HG03442 (cell line): ENCODE measurements around the gene OSBPL2.

Source experiments
- ATAC-seq: cut with Tn5 transposase; IDR thresholded peaks from one replicate; pipeline ENCODE4 v1.9.1; 2021; ENCODE audit warnings: mild to moderate bottlenecking, moderate library complexity; ENCODE audit not compliant: unreplicated experiment

OSBPL2 gene

DNA sequence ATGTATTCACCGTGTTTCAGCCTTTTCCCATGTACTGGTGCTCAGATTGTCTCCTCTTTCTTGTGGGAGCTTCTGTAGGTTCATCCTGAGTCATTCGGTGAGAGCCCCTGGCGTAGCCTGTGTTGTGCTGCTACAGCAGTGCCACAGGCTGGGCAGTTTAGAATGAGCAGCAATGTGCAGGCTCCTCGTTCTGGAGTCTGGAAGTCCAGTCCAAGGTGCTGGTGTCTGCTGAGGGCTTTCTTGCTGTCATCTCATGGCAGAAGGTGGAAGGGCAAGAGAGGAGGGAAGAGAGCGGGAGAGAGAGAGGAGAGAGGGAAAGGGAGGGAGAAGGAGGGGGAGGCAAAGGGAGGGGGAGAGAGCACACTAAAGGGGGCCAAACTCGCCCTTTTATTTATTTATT is 15.1 kb downstream of the OSBPL2 start:
- no peak for ATAC-seq

DNA sequence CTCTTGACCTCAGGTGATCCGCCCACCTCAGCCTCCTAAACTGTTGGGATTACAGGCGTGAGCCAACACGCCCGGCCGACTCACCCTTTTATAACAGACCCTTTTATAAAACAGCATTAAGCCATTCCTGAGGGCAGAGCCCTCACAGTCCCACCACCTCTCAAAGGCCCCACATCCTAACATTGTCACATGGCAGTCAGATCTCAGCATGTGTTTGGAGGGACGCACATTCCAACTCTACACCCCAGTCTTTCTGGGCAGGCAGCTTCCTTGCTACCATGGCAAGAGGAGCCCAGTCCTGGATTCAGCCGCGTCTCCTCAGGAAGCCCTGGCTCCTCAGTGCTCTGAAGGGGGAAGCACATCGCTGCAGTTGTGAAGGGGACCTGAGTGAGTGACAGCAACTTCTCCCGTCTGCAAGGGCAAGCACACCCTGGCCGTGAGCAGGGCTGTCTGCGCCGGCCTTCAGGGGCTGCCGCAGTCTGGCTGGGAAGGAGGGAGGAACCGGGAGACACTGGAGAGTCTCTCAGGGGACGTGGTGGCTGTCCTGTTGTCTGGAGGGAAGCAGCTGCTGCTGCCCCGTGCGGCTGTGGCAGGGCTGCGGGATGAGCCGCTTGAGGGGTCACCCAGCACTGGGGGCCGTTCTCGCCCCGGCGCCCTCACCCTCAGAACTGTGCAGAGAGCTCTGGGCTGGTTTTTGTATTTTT is 15.9 kb downstream of the OSBPL2 start:
- ATAC-seq = no peak

DNA sequence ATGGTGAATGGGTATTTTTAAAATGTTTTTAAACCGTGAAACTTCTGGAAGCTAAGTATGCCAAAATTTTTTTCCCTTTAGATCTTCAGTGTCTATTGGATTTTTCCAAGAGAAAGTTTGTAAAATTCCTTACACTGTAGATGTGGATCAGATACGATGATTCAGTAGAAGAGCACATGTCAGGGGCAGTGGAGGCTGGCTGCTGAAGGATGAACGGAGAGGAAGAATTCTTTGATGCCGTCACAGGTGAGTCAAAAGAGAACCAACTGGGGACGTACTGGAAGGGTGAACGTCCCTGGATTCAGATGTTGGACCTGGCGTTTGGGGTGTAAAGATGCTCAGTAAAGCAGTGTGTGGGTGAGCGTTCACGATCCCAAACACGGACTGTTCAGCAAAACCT is 17.7 kb downstream of the OSBPL2 start:
- ATAC-seq = no peak

DNA sequence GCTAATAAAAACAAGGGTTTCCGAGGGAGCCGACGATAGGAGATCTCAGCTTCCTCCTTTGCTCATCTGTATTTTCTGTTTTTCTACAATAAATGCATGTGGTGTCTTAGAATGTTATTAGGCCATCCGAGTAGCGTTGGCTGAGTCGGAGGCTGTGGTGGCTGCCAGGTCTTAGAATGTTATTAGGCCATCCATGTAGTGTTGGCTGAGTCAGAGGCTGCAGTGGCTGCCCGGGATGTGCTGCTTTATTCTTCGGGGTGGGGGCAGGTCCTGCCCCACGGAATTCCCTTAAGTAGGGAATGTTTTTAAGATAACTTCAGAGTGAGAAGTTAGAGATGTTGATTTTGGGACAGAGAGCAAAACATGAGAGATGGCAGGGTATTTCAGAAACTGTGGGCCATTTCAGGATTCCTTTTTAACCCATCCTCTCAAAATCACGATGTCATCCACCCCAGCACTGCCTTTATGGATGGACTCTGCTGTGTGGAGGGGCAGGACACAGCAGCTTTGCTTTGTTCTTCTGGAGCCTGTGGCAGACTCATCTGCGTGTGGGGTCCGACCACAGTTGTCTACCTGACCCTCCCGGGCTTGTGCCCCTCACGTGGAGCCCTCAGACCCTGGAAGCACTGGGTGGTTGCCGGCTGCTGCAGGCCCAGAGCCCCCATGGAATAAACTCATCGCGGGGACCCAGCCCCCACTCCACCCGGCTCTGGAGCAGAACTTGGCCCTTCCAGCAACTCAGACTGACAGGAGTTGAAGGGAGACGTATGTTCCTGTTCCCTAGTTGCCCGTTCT is 20.4 kb downstream of the OSBPL2 start:
- no peak for ATAC-seq

DNA sequence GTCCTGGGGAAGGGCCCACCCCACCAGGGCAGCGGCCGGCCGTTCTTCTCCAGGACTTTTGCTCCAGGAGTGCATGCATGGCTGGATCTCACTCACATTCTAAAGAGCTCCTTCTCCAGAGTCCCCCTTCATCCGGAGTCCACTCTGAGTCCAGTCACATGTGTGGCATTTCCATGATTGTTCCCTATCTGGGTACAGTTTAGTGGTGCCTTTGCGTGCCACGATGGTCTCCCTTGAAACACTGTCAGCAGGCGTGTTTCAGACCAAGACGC is 20.9 kb downstream of the OSBPL2 start:
- ATAC-seq = no peak

DNA sequence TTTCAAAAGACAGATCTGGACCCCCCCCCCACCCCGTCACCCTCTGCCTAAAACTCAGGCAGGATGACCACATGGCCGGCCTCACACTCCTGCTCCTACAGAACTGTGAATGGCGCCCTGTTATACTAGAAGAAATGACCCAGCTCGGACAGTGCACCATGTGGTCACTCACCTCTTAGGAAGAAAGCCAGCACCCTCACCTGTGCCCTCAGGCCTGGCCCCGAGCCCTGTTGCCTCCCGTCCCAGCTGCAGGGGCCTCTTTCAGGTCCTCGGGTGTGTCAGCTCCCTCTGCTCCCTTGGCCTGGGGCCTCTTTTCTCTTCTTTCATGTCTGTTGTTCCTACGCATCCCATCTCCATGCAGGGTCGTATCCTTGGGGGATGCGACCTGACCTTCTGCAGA is 23.7 kb downstream of the OSBPL2 start:
- no peak for ATAC-seq

DNA sequence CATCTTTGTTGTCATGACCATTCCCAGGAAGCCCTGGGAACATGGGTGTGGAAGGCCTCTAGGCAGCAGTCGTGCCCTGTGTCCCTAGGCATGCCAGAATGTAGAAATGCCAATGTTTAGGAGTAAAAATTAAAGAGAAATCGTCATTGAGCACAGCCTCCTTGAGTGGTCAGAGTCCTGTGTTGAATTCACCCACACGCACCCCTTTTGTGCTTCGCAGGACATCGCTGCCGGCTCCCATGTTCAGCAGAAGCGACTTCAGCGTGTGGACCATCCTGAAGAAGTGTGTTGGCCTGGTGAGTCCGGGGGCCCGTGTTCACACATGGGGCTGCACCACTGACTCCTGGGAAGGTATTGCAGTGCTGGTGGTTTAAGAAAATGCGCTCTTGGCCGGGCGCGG is 25.1 kb downstream of the OSBPL2 start:
- ATAC-seq = no peak

DNA sequence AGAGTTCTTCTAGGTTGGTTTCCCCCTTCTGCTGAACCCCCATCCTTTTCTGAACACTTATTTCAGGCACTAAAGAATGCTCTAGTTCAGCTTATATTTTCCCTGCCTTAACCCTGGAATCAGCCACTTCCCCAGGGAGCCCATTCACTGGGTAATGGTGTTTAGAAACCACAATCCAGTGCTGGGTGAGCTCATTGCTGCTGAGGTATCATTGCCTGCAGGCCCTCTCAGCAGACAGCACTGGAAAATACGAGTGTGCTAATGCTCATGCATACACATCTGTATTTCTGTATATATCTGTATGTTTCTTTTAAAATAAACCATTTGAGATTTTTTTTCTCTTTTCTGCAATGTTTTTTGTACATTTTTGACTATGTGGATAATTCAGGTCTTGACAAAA is 27.0 kb downstream of the OSBPL2 start:
- no peak for ATAC-seq

DNA sequence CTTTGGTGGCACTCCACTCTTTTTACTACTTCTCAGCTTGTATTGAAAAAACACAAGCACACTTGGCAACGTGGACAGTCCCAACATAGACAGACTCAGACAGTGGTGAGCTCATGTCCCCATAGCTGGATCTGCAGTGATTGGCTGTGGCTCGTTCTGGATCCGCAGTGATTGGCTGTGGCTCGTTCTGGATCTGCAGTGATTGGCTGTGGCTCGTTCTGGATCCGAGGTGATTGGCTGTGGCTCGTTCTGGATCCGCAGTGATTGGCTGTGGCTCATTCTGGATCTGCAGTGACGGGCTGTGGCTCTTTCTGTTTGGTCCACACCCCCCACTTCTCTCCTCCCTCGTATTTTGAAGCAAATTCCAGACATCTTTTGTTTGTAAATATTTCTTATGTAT is 28.0 kb downstream of the OSBPL2 start:
- no peak for ATAC-seq

DNA sequence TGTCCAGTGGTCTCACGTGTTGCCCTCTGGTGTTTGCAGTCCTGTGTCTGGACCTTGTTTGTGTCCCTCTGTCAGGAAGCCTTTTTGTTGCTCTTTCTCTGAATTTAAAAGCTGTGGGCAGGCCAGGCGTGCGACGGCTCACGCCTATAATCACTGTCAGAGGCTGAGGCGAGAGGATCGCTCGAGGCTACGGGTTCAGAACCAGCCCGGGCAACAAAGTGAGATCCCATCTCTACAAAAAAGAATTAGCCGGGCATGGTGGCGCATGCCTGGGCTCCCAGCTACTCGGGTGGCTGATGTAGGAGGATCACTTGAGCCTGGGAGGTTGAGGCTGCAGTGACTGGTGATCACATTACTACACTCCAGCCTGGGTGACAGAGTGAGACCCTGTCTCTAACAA is 28.5 kb downstream of the OSBPL2 start:
- no peak for ATAC-seq

DNA sequence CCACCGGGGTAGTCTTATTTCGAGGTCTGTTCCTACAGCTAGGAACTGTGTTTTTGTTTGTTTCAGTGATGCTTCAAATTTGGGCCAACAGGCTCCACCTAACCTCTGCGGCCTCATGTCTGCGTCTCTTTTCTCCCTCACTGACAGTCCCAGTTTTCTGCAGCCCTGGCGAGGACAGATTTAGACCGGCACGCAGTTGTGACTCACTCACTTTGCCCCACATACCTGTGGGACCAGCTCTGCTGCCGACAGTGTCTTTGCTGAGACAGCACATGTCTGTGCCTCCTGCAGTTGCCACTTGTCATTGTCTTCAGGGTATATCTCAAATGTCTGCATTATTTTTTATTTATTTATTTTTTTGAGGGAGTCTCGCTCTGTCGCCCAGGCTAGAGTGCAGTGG is 29.2 kb downstream of the OSBPL2 start:
- ATAC-seq = no peak

DNA sequence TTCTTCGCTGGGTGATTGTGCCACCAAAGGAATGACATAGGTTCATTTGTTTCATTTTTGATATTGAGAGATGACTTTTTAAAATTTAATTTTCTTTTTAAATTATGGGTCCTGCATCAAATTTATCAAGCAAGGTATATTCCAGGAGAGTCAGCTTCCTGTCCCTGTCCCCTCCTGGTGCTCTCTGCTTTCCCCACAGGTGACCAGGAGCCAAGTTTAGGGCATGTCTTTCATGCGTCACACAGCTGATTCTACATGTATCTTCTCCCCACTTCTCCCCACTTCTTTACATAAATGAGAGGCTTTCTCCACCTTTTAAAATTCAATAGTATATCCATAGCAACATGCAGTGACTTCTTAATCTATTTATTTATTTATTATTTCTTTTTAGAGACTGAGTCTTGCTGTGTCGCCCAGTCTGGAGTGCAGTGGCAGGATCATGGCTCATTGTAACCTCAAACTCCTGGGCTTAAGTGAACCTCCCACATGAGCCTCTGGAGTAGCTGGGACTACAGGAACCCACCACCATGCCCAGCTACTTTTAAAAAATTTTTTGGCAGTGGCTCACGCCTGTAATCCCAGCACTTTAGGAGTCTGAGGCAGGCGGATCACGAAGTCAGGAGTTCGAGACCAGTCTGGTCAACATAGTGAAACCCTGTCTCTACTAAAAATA is 30.0 kb downstream of the OSBPL2 start:
- ATAC-seq = no peak

DNA sequence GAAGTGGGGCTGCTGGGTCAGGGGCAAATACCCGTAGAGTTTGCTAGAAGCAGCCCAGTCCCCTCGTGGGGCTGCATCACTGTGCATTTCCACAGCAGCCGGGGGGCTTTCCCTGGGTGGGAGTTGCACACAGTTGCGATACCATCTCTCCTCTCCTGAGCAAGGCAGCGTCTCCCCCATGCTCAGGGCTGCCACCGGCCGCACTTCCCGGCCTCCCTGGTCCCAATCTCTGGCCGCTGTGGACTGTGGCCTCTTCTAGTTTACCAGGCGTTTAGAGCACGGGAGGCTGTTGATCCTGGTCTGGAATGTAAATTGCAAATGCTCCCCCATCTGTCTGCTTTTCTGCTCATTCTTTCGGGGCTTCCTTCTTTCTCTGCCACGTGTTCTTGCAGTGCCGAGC is 31.1 kb downstream of the OSBPL2 start:
- ATAC-seq = no peak

DNA sequence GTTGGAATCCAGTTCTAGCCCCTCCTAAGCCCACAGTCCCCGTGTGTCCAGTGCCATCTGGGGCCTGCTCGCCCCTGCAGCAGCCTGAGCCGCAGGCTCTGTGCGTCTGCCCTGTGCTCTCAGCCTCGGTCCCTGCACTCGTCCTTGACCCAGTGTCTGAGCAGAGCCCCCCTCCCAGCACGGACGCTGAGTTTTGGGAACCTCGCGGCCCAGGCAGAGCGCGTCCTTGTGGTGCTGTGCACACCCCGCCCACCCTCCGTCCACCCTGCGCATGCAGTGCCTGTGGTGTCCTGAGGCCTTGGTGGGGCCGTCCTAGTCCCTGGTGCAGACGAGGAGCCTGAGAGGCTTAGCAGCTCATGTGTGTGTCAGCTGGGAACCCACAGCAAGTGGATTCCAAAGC is 31.6 kb downstream of the OSBPL2 start:
- ATAC-seq = no peak

DNA sequence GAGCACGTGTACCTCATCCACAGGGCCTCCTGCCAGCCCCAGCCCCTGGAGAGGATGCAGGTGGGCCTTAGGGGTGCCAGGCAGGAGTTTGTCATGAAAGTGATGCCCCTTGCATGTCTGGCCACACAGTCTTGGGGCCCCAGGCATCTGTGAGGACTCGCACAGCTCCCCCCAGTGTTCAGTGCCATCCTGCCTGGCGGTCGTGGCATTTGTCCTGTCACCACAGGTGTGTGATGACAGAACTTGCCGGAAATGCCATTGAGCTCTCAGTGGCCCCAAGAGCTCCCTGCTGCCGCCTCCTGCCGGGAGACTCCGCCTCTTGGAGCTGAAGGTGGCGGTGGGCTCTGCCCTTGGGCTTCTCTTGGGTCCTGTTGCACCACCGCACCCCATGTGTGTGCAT is 33.9 kb downstream of the OSBPL2 start:
- no peak for ATAC-seq

DNA sequence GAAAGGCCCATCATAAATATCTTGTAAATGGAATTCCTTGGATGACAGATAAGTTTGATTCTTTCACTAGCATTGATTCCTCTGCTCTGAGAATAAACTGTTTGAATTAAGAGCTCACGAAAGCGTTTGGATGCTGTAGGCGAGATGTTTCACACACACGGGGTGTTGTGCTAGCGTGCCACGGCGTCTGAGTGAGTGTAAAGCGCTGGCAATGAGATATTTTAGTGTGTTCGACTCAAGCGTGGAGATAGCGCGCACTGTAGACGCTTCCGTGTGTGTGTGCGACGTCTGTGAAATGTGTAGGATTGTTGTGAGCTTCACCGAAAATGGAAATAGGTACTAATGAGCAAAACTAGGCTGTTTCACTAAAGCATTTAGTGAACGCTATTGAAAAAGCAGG is 35.1 kb downstream of the OSBPL2 start:
- ATAC-seq = no peak

DNA sequence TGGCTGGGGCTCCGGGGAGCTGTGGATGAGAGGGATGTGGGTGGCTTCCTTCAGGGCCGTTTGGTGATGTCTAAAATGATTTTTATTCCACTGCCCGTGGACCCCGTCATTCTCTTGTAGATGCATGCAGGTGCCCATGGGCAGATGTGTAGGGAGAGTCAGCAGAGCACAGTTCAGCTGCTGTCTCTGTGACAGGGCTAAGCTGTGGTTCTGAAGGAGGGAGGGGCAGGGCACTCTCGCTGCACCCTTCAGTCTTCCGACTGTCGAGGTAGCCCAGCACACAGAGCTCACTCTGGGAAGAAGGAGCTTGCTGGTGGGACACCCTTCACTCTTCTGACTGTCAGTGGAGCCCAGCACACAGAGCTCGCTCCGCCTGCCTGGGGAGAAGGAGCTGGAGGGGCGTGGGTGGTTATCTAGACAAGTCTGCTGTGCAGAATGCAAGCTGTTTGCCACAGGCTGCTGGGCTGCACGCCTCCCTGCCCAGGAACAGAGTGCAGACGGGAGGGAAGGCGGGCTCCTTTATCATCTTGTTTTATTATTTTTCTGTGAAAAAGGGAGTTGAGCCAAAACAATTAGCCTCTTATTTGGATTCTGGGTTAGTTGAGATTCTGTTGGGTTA is 36.1 kb downstream of the OSBPL2 start:
- ATAC-seq = no peak

DNA sequence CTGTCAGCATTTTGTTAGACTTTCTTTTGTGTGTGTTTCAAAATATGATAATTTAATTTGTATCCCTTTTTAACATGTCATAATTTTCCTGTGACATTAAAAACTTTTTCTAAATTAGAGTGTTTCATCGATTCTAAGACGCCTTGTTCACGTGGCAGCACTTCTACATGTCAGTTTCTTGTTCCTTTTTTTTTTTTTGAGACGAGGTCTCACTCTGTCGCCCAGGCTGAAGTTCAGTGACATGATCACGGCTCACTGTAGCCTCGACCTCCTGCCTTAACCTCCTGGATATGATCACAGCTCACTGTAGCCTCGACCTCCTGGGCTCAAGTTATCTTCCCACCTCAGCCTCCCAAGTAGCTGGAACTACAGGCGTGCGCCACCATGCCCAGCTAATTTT is 36.9 kb downstream of the OSBPL2 start:
- ATAC-seq = no peak

DNA sequence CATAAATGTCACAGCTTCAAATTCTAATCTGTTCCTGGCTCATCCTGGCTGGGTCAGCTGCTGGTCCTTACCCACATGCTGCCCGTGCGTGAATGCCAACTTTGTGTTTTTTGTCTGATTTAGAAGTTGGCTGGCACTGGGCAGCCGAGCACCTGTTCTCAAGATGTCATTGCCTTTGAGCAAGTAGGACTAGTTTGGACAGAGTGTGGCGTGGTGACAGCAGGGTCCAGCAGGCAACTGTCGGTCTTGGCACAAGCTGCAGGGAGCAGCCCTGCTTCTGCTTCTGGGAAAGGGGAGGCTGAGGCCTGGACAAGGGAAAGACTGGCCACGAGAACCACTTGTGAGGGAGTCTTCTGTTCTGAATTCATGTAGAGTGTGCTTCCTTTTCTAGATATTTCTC is 38.1 kb downstream of the OSBPL2 start:
- no peak for ATAC-seq

DNA sequence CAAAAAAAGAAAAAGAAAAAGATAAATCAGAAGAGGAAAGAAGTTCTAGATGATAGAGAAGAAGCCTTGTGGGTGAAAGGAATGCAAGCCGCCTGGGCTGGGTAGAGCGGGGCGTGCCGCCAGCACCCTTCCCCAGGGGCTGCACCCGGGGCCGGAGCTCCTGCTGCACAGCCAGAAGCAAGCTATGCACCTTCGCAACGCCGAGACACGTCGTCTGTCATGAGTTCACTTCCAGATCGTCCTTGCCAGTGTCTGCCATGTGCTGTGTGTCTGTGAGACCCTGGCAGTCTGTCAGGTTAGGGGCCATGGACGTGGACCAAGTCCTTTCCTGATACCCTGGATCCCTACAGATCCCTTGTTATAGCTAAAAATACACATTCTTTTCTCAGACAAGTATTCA is 38.9 kb downstream of the OSBPL2 start:
- no peak for ATAC-seq

DNA sequence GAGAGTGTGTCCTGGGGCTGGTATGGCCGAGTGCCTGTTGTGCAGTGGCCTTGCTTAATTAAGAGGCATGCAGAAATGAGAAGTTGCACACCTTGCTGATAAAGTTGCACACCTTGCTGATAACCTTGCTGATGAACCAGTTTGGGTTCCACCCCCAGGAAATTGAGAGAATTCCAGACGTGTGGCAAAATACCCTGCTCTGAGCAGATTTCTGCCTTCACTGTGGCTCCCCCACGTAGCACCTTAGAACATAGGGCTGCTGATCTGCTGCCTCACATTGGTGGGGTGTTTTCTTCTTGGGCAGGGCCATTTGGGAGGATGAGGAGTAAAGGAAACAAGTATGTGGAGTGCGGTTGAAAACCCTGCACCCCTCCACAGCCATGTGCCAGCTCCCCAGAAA is 42.0 kb downstream of the OSBPL2 start:
- ATAC-seq = no peak
